Left lung (tissue), 10 donors: ENCODE measurements around the gene RERG. TPM values are rescaled to one million over a fixed set of nuclear protein-coding genes. Genes with fewer than 3 reads are reported as not detected.
A peak's percentile ranks its signal among the peaks of the same experiment; 100 is the strongest.

Source experiments
- ATAC-seq: fragments of 200-7000 bp; cut with Tn5 transposase; one replicate; pipeline ENCODE4 v1.9.1; 2020; ENCODE audit warnings: moderate library complexity
- DNase-seq, 4 donors: peaks; one replicate each; pipeline ENCODE4 v3.0.0-alpha.2; 2013 to 2020
- H3K27ac ChIP-seq, 2 donors: fragments of 200-600 bp; sonication (generic) in 1 of 2; one replicate each; pipeline versions ENCODE4 v1.5.0 to v1.8.0; 2020 to 2021
- H3K27me3 ChIP-seq, 2 donors: fragments of 200-600 bp; sonication (generic) in 1 of 2; one replicate each; pipeline versions ENCODE4 v1.5.0 to v1.8.0; 2020 to 2021
- H3K36me3 ChIP-seq, 2 donors: fragments of 200-600 bp; sonication (generic) in 1 of 2; one replicate each; pipeline versions ENCODE4 v1.5.0 to v1.8.0; 2020 to 2021
- H3K4me1 ChIP-seq, 2 donors: fragments of 200-600 bp; one replicate each; pipeline ENCODE4 v1.8.0; 2021
- H3K4me3 ChIP-seq, 2 donors: fragments of 200-600 bp; sonication (generic) in 1 of 2; one replicate each; pipeline versions ENCODE4 v1.5.0 to v1.8.0; 2020 to 2021; ENCODE audit warnings: mild to moderate bottlenecking in 1 of 2
- H3K9me3 ChIP-seq, 2 donors: fragments of 200-600 bp; sonication (generic) in 1 of 2; one replicate each; pipeline versions ENCODE4 v1.5.0 to v1.8.0; 2020 to 2021
- CTCF ChIP-seq, 2 donors: fragments of 200-600 bp; sonication (generic) in 1 of 2; IDR thresholded peaks; one replicate each; pipeline versions ENCODE4 v1.5.0 to v1.8.0; 2021; ENCODE audit warnings: antibody characterized with exemption in 2 of 2
- intact Hi-C, 2 donors: fragments of 100-400 bp; cut with DNase I; formaldehyde crosslinking; loops; one replicate each; pipeline versions ENCODE4 v1.11.2 to v1.14.2; 2022
- polyA plus RNA-seq, 6 donors: library from polyadenylated mRNA; unstranded; fragments of 120-200 nt; gene quantifications; one replicate each; pipeline ENCODE4 v1.2.1, GENCODE V29; 2013; ENCODE audit not compliant: insufficient read length in 6 of 6
- total RNA-seq, 2 donors: library from RNA; stranded (reverse); fragmentation: NEBNext Ultra II Directional; extraction: Animal tissue kit (Norgen Biotek cat#: 25700); gene quantifications; one replicate each; pipeline ENCODE4 v1.2.1, GENCODE V29; 2021
- donor health status: DM: no; HTN: yes; CAD: no.
- donor health status: DM: no; HTN: no; CAD: no.

Gene RERG
- total and polyA plus RNA-seq, 8 donors, result 11.5 to 17.5 (median 14.4) TPM

- ATAC-seq, result no peak
- intact Hi-C loops, result no loop called here
- Histone ChIP-seq H3K4me1 (peaks cover 0 to 7% of the 10 kb centered on the region in 2 donors), H3K36me3 (no peaks in the 10 kb centered on the region), H3K4me3 (no peak overlapping the region), H3K27me3 (no peaks in the 10 kb centered on the region), H3K27ac (peak overlapping the region in 1 of 2 donors; percentile 23), H3K9me3 (no peaks in the 10 kb centered on the region)
- DNase-seq, result no peak
- no peak for TF ChIP-seq CTCF (IDR thresholded peaks at IDR 0.05)
Measured at GRCh38 chr12:15196221-15196620, 25.0 kb downstream of the RERG start.

- peaks cover 0 to 7% of the 10 kb centered on the region in 2 donors for H3K4me1 ChIP-seq
- H3K36me3 ChIP-seq, result no peaks in the 10 kb centered on the region
- no peak overlapping the region for H3K4me3 ChIP-seq
- no peak for DNase-seq
- H3K9me3 ChIP-seq, result no peaks in the 10 kb centered on the region
- no peak for ATAC-seq
- H3K27me3 ChIP-seq, result no peaks in the 10 kb centered on the region
- TF ChIP-seq CTCF (IDR thresholded peaks at IDR 0.05), result no peak
- H3K27ac ChIP-seq, result no peak overlapping the region
- intact Hi-C loops, result no loop called here
Measured at GRCh38 chr12:15194456-15195368, 26.5 kb downstream of the RERG start.

- Histone ChIP-seq H3K27ac (no peak overlapping the region), H3K27me3 (no peaks in the 10 kb centered on the region), H3K9me3 (no peaks in the 10 kb centered on the region), H3K4me1 (peaks cover 0 to 7% of the 10 kb centered on the region in 2 donors), H3K4me3 (no peak overlapping the region), H3K36me3 (no peaks in the 10 kb centered on the region)
- intact Hi-C loops, result no loop called here
- DNase-seq (no peak), ATAC-seq (peak; percentile 57)
- no peak for TF ChIP-seq CTCF (IDR thresholded peaks at IDR 0.05)
Measured at GRCh38 chr12:15193946-15194345, 27.3 kb downstream of the RERG start.

GRCh38 chr12:15192720-15193119, 28.5 kb downstream of the RERG start:
- H3K4me3 ChIP-seq, result no peak overlapping the region
- ATAC-seq (no peak), DNase-seq (no peak)
- no peaks in the 10 kb centered on the region for H3K9me3 ChIP-seq
- H3K36me3 ChIP-seq, result no peaks in the 10 kb centered on the region
- H3K27ac ChIP-seq, result no peak overlapping the region
- peaks cover 0 to 7% of the 10 kb centered on the region in 2 donors for H3K4me1 ChIP-seq
- intact Hi-C loops, result no loop called here
- no peaks in the 10 kb centered on the region for H3K27me3 ChIP-seq
- no peak for TF ChIP-seq CTCF (IDR thresholded peaks at IDR 0.05)

GRCh38 chr12:15188127-15188526, 33.1 kb downstream of the RERG start:
- ATAC-seq (no peak), DNase-seq (no peak)
- Histone ChIP-seq H3K4me3 (no peak overlapping the region), H3K27ac (no peak overlapping the region), H3K27me3 (no peaks in the 10 kb centered on the region), H3K4me1 (no peaks in the 10 kb centered on the region), H3K9me3 (no peaks in the 10 kb centered on the region), H3K36me3 (no peaks in the 10 kb centered on the region)
- intact Hi-C loops, result no loop called here
- TF ChIP-seq CTCF (IDR thresholded peaks at IDR 0.05), result no peak
